ENCODE results near the gene CWF19L2.
"Not testable (repeated sequence)": the region's sequence is repeated elsewhere in the genome, so short reads cannot be mapped to it uniquely, and the experiment has no call there.

CWF19L2 gene

GRCh38 chr11:107446822-107447431, 10.7 kb downstream of the CWF19L2 start:
- Histone ChIP-seq H3K27me3 (no peaks in the 10 kb centered on the region), H3K4me2 (no peak overlapping the region), H3K9me3 (replicated peaks in 1 of 11) (peaks cover 0 to 3% (median 0%) of the 10 kb centered on the region in 11 experiments; a peak in 1 of 22 replicates), H3K36me3 (peaks cover 65 to 82% (median 73%) of the 10 kb centered on the region in 11 experiments), H3K4me3 (no peak overlapping the region), H4K20me1 (peaks cover 0 to 11% (median 0%) of the 10 kb centered on the region in 11 experiments; a peak in 3 of 22 replicates), H3K27ac (no peak overlapping the region), H3K4me1 (no peaks in the 10 kb centered on the region), H3K9ac (no peak overlapping the region)
- TF ChIP-seq Cebpa-rat (IDR thresholded peaks at IDR 0.05): no peak

GRCh38 chr11:107442715-107443215, 14.9 kb downstream of the CWF19L2 start:
- TF ChIP-seq Cebpa-rat (IDR thresholded peaks at IDR 0.05): no peak

GRCh38 chr11:107439586-107440167, 17.9 kb downstream of the CWF19L2 start:
- Histone ChIP-seq H3K27me3 (no peaks in the 10 kb centered on the region), H3K27ac (no peak overlapping the region), H3K4me3 (no peak overlapping the region), H3K4me1 (no peaks in the 10 kb centered on the region), H4K20me1 (no peaks in the 10 kb centered on the region), H3K4me2 (no peak overlapping the region), H3K36me3 (peaks cover 57 to 80% (median 69%) of the 10 kb centered on the region in 11 experiments), H3K9me3 (replicated peaks in 1 of 11) (peaks cover 0 to 3% (median 0%) of the 10 kb centered on the region in 11 experiments; a peak in 1 of 22 replicates), H3K9ac (no peak overlapping the region)
- TF ChIP-seq Cebpa-rat (IDR thresholded peaks at IDR 0.05): no peak

More at GRCh38 chr11:107442715-107443215, 14.9 kb downstream of the CWF19L2 start:
- Histone ChIP-seq H3K9ac (no peak overlapping the region), H4K20me1 (peaks cover 0 to 11% (median 0%) of the 10 kb centered on the region in 11 experiments; a peak in 2 of 22 replicates), H3K4me2 (no peak overlapping the region), H3K27me3 (no peaks in the 10 kb centered on the region), H3K9me3 (replicated peaks in 1 of 11) (peaks cover 0 to 3% (median 0%) of the 10 kb centered on the region in 11 experiments; a peak in 1 of 22 replicates), H3K36me3 (peaks cover 83 to 97% (median 88%) of the 10 kb centered on the region in 11 experiments), H3K4me3 (no peak overlapping the region), H3K27ac (no peak overlapping the region), H3K4me1 (no peaks in the 10 kb centered on the region)

- Histone ChIP-seq H3K36me3 (peaks cover 42 to 76% (median 55%) of the 10 kb centered on the region in 11 experiments), H4K20me1 (no peaks in the 10 kb centered on the region), H3K4me2 (no peak overlapping the region), H3K9ac (no peak overlapping the region), H3K27me3 (no peaks in the 10 kb centered on the region), H3K4me1 (no peaks in the 10 kb centered on the region), H3K27ac (no peak overlapping the region), H3K4me3 (no peak overlapping the region), H3K9me3 (replicated peaks in 1 of 11) (no peaks in the 10 kb centered on the region; a peak in 1 of 22 replicates)
- TF ChIP-seq Cebpa-rat (IDR thresholded peaks at IDR 0.05): no peak
Measured at GRCh38 chr11:107438148-107438547, 19.5 kb downstream of the CWF19L2 start.

GRCh38 chr11:107430525-107430924, 27.1 kb downstream of the CWF19L2 start:
- H3K27ac ChIP-seq: no peak overlapping the region
- H3K27me3 ChIP-seq: no peaks in the 10 kb centered on the region
- no peaks in the 10 kb centered on the region for H3K4me1 ChIP-seq
- peaks cover 34 to 74% (median 41%) of the 10 kb centered on the region in 11 experiments for H3K36me3 ChIP-seq
- no peaks in the 10 kb centered on the region for H4K20me1 ChIP-seq
- no peaks in the 10 kb centered on the region for H3K9me3 ChIP-seq (replicated peaks in 1 of 11)
- no peak overlapping the region for H3K4me2 ChIP-seq
- no peak overlapping the region for H3K4me3 ChIP-seq
- H3K9ac ChIP-seq: no peak overlapping the region
- no peak for TF ChIP-seq Cebpa-rat (IDR thresholded peaks at IDR 0.05)

GRCh38 chr11:107427569-107428180, 29.9 kb downstream of the CWF19L2 start:
- H3K27me3 ChIP-seq: no peaks in the 10 kb centered on the region
- TF ChIP-seq Cebpa-rat (IDR thresholded peaks at IDR 0.05): no peak
- no peak overlapping the region for H3K4me3 ChIP-seq
- no peaks in the 10 kb centered on the region for H4K20me1 ChIP-seq
- H3K9ac ChIP-seq: no peak overlapping the region
- no peaks in the 10 kb centered on the region for H3K9me3 ChIP-seq (replicated peaks in 1 of 11)
- H3K36me3 ChIP-seq: peaks cover 32 to 80% (median 42%) of the 10 kb centered on the region in 11 experiments
- H3K4me2 ChIP-seq: no peak overlapping the region
- H3K27ac ChIP-seq: no peak overlapping the region
- H3K4me1 ChIP-seq: no peaks in the 10 kb centered on the region

GRCh38 chr11:107413352-107413751, 44.3 kb downstream of the CWF19L2 start:
- no peak for TF ChIP-seq Cebpa-rat (IDR thresholded peaks at IDR 0.05)
- Histone ChIP-seq H3K36me3 (peaks cover 29 to 89% (median 66%) of the 10 kb centered on the region in 11 experiments), H4K20me1 (no peaks in the 10 kb centered on the region; a peak in 1 of 22 replicates), H3K9me3 (replicated peaks in 1 of 11) (no peaks in the 10 kb centered on the region), H3K27ac (no peak overlapping the region), H3K4me3 (no peak overlapping the region), H3K4me2 (no peak overlapping the region), H3K27me3 (no peaks in the 10 kb centered on the region), H3K4me1 (no peaks in the 10 kb centered on the region), H3K9ac (no peak overlapping the region)

- no peak overlapping the region for H3K4me3 ChIP-seq
- no peak overlapping the region for H3K9ac ChIP-seq
- no peaks in the 10 kb centered on the region; a peak in 1 of 22 replicates for H4K20me1 ChIP-seq
- H3K4me2 ChIP-seq: no peak overlapping the region
- peaks cover 0 to under 1% (median 0%) of the 10 kb centered on the region in 11 experiments; a peak in 2 of 22 replicates for H3K9me3 ChIP-seq (replicated peaks in 1 of 11)
- no peaks in the 10 kb centered on the region for H3K27me3 ChIP-seq
- no peak overlapping the region for H3K27ac ChIP-seq
- H3K36me3 ChIP-seq: peaks cover 20 to 62% (median 40%) of the 10 kb centered on the region in 11 experiments; a peak in 21 of 22 replicates
- no peak for TF ChIP-seq Cebpa-rat (IDR thresholded peaks at IDR 0.05)
- no peaks in the 10 kb centered on the region for H3K4me1 ChIP-seq
Measured at GRCh38 chr11:107408762-107409211, 48.8 kb downstream of the CWF19L2 start.

GRCh38 chr11:107405260-107405659, 52.4 kb downstream of the CWF19L2 start:
- Histone ChIP-seq H4K20me1 (no peaks in the 10 kb centered on the region), H3K4me1 (no peaks in the 10 kb centered on the region), H3K4me2 (no peak overlapping the region), H3K27ac (no peak overlapping the region), H3K9me3 (replicated peaks in 1 of 11) (peaks cover 0 to 20% (median 12%) of the 10 kb centered on the region in 11 experiments; a peak in 14 of 22 replicates), H3K36me3 (peaks cover 13 to 46% (median 30%) of the 10 kb centered on the region in 11 experiments; a peak in 20 of 22 replicates), H3K4me3 (no peak overlapping the region), H3K27me3 (no peaks in the 10 kb centered on the region), H3K9ac (no peak overlapping the region)
- no peak for TF ChIP-seq Cebpa-rat (IDR thresholded peaks at IDR 0.05)

- not testable (repeated sequence) for H3K27ac ChIP-seq, H3K27me3 ChIP-seq, H3K4me3 ChIP-seq, H3K4me1 ChIP-seq, H4K20me1 ChIP-seq, H3K4me2 ChIP-seq, H3K9ac ChIP-seq
- Histone ChIP-seq H3K36me3 (peaks cover 24 to 60% (median 45%) of the 10 kb centered on the region in 11 experiments), H3K9me3 (replicated peaks in 1 of 11) (peaks cover 13 to 35% (median 26%) of the 10 kb centered on the region in 11 experiments; a peak in 19 of 22 replicates)
Measured at GRCh38 chr11:107401131-107401530, 56.5 kb downstream of the CWF19L2 start.

All from BLaER1 treated with 17β-estradiol and CSF1 and Interleukin-3, amounts not matched to agents 10 nM and 100 nM (cell line).